Fibroblast of the aortic adventitia (primary cell): ENCODE measurements around the gene CXXC5. TPM values are rescaled to one million over a fixed set of nuclear protein-coding genes. Genes with fewer than 3 reads are reported as not detected.

Experiments
- DNase-seq: peaks from one replicate; pipeline ENCODE4 v3.0.0-alpha.2; 2010; ENCODE audit warnings: low read depth
- H3K4me3 ChIP-seq: 2 replicates; pipeline ENCODE4 v1.5.1; 2011; ENCODE audit warnings: low read depth, mild to moderate bottlenecking, control low read depth, low read length, moderate library complexity
- CTCF ChIP-seq: IDR thresholded peaks from 2 replicates; pipeline ENCODE4 v1.5.1; 2011; ENCODE audit warnings: mild to moderate bottlenecking, low read length, control low read depth, inconsistent platforms; ENCODE audit not compliant: insufficient read depth
- total RNA-seq: library from RNA; depleted of rRNA; stranded (reverse); fragments of >200 nt; gene quantifications from 2 replicates; pipeline ENCODE4 v1.2.3, GENCODE V29; 2012; ENCODE audit warnings: low replicate concordance

CXXC5 gene
- total RNA-seq, 1 donor = 75.9 TPM

- peak overlapping the region; percentile 9 for H3K4me3 ChIP-seq
- TF ChIP-seq CTCF = no peak
- DNase-seq = peak; percentile 92
Measured at GRCh38 chr5:139660923-139661814, 13.0 kb downstream of the CXXC5 start.

GRCh38 chr5:139662617-139663016 is 14.5 kb downstream of the CXXC5 start:
- H3K4me3 ChIP-seq = no peak overlapping the region
- no peak for TF ChIP-seq CTCF
- no peak for DNase-seq

GRCh38 chr5:139663207-139664085 is 15.3 kb downstream of the CXXC5 start:
- no peak overlapping the region for H3K4me3 ChIP-seq
- no peak for TF ChIP-seq CTCF
- DNase-seq = no peak

- H3K4me3 ChIP-seq = no peak overlapping the region
- no peak for DNase-seq
- TF ChIP-seq CTCF = no peak
Measured at GRCh38 chr5:139664086-139664693, 16.0 kb downstream of the CXXC5 start.

GRCh38 chr5:139664727-139665351 is 16.7 kb downstream of the CXXC5 start:
- no peak for TF ChIP-seq CTCF
- no peak overlapping the region for H3K4me3 ChIP-seq
- no peak for DNase-seq

GRCh38 chr5:139665626-139666025 is 17.5 kb downstream of the CXXC5 start:
- no peak overlapping the region for H3K4me3 ChIP-seq
- no peak for DNase-seq
- no peak for TF ChIP-seq CTCF
